Spleen (tissue), 11 donors: Measurements from ENCODE around the gene NHLH1. TPM values are rescaled to one million over a fixed set of nuclear protein-coding genes. Genes with fewer than 3 reads are reported as not detected.

Experiments used
- DNase-seq: peaks from one replicate; pipeline ENCODE4 v3.0.0-alpha.2; 2020
- H3K27ac ChIP-seq, 8 donors: fragments of 200-600 bp; sonication (generic) in 7 of 8; 1 replicate in 4 of 8; 2 replicates in 4 of 8; pipeline versions ENCODE4 v1.5.0 to v1.8.0; 2016 to 2021; ENCODE audit warnings: inconsistent platforms in 4 of 8, mild to moderate bottlenecking in 4 of 8, moderate library complexity in 1 of 8
- H3K27me3 ChIP-seq, 7 donors: fragments of 200-600 bp; sonication (generic) in 6 of 7; replicated peaks in 1 of 7; 1 replicate in 4 of 7; 2 replicates in 3 of 7; pipeline versions ENCODE4 v1.5.0 to v1.8.0; 2016 to 2021; ENCODE audit warnings: inconsistent platforms in 3 of 7, mild to moderate bottlenecking in 1 of 7
- H3K36me3 ChIP-seq, 6 donors: fragments of 200-600 bp; sonication (generic) in 5 of 6; 1 replicate in 4 of 6; 2 replicates in 2 of 6; pipeline versions ENCODE4 v1.5.0 to v1.8.0; 2016 to 2021; ENCODE audit warnings: inconsistent platforms in 2 of 6
- H3K4me1 ChIP-seq, 6 donors: fragments of 200-600 bp; sonication (generic) in 5 of 6; 1 replicate in 3 of 6; 2 replicates in 3 of 6; pipeline versions ENCODE4 v1.5.0 to v1.8.0; 2016 to 2021; ENCODE audit warnings: inconsistent platforms in 3 of 6
- H3K4me3 ChIP-seq, 8 donors: fragments of 200-600 bp; sonication (generic) in 7 of 8; 1 replicate in 4 of 8; 2 replicates in 4 of 8; pipeline versions ENCODE4 v1.5.0 to v1.8.0; 2016 to 2021; ENCODE audit warnings: inconsistent platforms in 4 of 8, mild to moderate bottlenecking in 4 of 8, moderate library complexity in 2 of 8
- H3K9me3 ChIP-seq, 8 donors: fragments of 200-600 bp; sonication (generic) in 7 of 8; 1 replicate in 4 of 8; 2 replicates in 4 of 8; pipeline versions ENCODE4 v1.5.0 to v1.8.0; 2016 to 2021; ENCODE audit warnings: inconsistent platforms in 4 of 8
- POLR2A ChIP-seq, 3 donors: fragments of 450-650 bp; IDR thresholded peaks; one replicate each; pipeline ENCODE4 v1.5.1; 2017; ENCODE audit warnings: antibody characterized with exemption in 3 of 3, mild to moderate bottlenecking in 1 of 3
- POLR2AphosphoS5 ChIP-seq, 3 donors: sonication (generic); formaldehyde crosslinking; IDR thresholded peaks; one replicate each; pipeline ENCODE4 v1.5.1; 2017; ENCODE audit warnings: antibody characterized with exemption in 3 of 3
- WGBS, 5 donors: extraction: QIAGEN DNeasy Blood & Tissue Kit in 3 of 5; methylation state at CpG; one replicate each; pipeline versions ENCODE4 v1.1.5 to v1.1.7; 2013 to 2018; 5-methylcytosine and 5-hydroxymethylcytosine counted together
- intact Hi-C: fragments of 100-400 bp; cut with DNase I; formaldehyde crosslinking; loops from one replicate; pipeline ENCODE4 v1.15.0; 2023; ENCODE audit warnings: low total_unique reads
- polyA plus RNA-seq, 3 donors: library from polyadenylated mRNA; stranded (reverse); fragments of 200-250 nt; gene quantifications; one replicate each; pipeline ENCODE4 v1.2.1, GENCODE V29; 2013
- total RNA-seq, 7 donors: library from RNA; depleted of rRNA in 3 of 7; stranded (reverse); fragments of >200 nt in 3 of 7; fragmentation: NEBNext Ultra II Directional in 4 of 7; extraction: Animal tissue kit (Norgen Biotek cat#: 25700) in 4 of 7; gene quantifications; one replicate each; pipeline versions ENCODE4 v1.1.0 to v1.2.1, GENCODE V29; 2016 to 2021
- TF ChIP-seq, protein P1 (sequence below), 11 experiments: fragments of 200-600 bp in 7 of 11; fragments of 450-650 bp in 4 of 11; sonication (generic) in 4 of 11; IDR thresholded peaks in 8 of 11; conservative IDR thresholded peaks in 3 of 11; 1 replicate in 7 of 11; 2 replicates in 4 of 11; pipeline versions ENCODE4 v1.4.0 to v1.8.0; 2016 to 2021; ENCODE audit warnings: antibody characterized with exemption in 11 of 11, inconsistent platforms in 4 of 11, mild to moderate bottlenecking in 1 of 11
- donor health status: healthy with polysubstance abuse.
- donor health status: DM: no; HTN: no; CAD: no; lungs with moderate emphysema.
- donor health status: DM: no; HTN: no; CAD: no.
- donor health status: Bipolar disorder and iron deficiency.
- donor health status: healthy.
- donor health status: DM: no; HTN: no; CAD: no.
- donor health status: DM: yes; HTN: yes; CAD: no.

Gene NHLH1
- total and polyA plus RNA-seq, 10 donors = 0.08 to 0.56 (median 0.23) TPM; not detected in 1

DNA sequence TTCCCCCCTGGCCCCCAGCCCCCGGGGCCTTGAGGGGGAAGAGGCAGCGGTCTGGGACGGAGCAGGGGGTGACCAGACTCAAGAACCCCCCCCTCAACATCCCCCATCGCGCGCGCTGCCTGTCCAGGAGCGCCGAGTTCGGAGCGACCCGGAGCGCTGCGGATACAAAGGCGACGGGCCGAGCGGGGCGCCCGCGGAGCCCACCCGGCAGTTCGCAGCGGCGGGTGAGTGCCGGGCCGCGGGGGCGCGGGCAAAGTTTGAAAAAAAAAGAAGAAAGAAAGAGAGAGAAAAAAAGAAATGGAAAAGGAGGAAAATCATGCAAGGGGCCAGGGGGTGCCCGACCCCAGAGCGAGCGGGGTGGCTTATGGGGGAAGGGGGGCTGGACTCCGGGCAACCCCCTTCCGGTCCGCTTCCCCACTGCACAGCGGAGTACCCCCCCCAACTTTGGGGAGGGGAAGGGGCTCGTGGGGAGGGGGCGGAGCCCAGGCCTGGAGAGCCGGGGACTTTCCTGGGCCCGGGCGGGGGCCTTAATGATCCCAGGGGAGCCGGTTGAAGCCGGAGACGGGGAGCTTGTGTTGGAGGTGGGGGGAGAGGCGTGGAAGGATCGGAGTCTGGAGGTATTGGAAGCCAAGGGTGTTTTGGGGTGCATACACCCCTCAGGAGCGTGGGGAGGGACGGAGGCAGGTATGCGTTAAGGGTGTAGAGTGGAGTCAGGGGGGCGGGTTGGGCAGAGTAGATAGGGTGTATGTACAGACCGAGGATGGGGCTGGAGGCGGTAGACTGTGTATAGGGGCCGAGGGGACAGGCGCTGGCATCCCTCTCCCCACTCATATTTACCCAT is 34.0 kb downstream of the NHLH1 start:
- intact Hi-C loops = no loop called here
- Histone ChIP-seq H3K4me1 (peaks cover 0 to 32% (median 22%) of the 10 kb centered on the region in 6 donors), H3K27me3 (peaks cover 0 to 33% (median 14%) of the 10 kb centered on the region in 7 donors), H3K4me3 (peak overlapping the region; percentile 46 to 78 (median 53)), H3K27ac (peak overlapping the region in 5 of 8 donors; percentile 22 to 59 (median 37)), H3K9me3 (no peaks in the 10 kb centered on the region), H3K36me3 (no peaks in the 10 kb centered on the region)
- WGBS, 5 donors = 6 to 9% (median 7%) methylated on average over 46 to 55 of the region's 55 CpGs
- TF ChIP-seq POLR2AphosphoS5 (IDR thresholded peaks at IDR 0.05) = no peak
- no peak for TF ChIP-seq POLR2A (IDR thresholded peaks at IDR 0.05)
- TF ChIP-seq, protein P1, sequence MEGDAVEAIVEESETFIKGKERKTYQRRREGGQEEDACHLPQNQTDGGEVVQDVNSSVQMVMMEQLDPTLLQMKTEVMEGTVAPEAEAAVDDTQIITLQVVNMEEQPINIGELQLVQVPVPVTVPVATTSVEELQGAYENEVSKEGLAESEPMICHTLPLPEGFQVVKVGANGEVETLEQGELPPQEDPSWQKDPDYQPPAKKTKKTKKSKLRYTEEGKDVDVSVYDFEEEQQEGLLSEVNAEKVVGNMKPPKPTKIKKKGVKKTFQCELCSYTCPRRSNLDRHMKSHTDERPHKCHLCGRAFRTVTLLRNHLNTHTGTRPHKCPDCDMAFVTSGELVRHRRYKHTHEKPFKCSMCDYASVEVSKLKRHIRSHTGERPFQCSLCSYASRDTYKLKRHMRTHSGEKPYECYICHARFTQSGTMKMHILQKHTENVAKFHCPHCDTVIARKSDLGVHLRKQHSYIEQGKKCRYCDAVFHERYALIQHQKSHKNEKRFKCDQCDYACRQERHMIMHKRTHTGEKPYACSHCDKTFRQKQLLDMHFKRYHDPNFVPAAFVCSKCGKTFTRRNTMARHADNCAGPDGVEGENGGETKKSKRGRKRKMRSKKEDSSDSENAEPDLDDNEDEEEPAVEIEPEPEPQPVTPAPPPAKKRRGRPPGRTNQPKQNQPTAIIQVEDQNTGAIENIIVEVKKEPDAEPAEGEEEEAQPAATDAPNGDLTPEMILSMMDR (IDR thresholded peaks at IDR 0.05 in 8 of 11, conservative IDR thresholded peaks at IDR 0.05 in 3 of 11) = no peak
- DNase-seq = no peak

DNA sequence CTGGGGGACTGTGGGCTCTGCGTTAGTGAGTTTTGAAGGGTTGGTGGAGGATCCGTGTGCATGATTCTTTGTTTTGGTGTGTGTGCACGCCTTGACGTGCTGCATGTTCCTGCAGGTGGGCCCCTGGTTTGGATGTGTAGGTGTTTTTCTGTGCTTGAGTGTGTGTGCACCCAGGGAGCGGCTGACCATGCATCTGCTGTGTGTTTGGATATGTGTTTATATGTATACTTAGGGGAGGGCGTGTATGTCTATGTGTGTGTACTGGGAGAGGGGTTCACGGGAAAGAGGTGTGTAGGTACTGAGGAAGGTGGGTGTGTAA is 34.6 kb downstream of the NHLH1 start:
- no peaks in the 10 kb centered on the region for H3K36me3 ChIP-seq
- H3K9me3 ChIP-seq = no peaks in the 10 kb centered on the region
- DNase-seq = no peak
- H3K27ac ChIP-seq = no peak overlapping the region
- 71 to 76% (median 73%) methylated on average over 7 of the region's 7 CpGs for WGBS, 5 donors
- H3K4me1 ChIP-seq = peaks cover 0 to 32% (median 22%) of the 10 kb centered on the region in 6 donors
- H3K4me3 ChIP-seq = peak overlapping the region in 6 of 8 donors; percentile 46 to 78 (median 54)
- TF ChIP-seq, protein P1 (IDR thresholded peaks at IDR 0.05 in 8 of 11, conservative IDR thresholded peaks at IDR 0.05 in 3 of 11) = no peak
- TF ChIP-seq POLR2A (IDR thresholded peaks at IDR 0.05) (no peak), POLR2AphosphoS5 (IDR thresholded peaks at IDR 0.05) (no peak)
- peaks cover 0 to 33% (median 14%) of the 10 kb centered on the region in 7 donors for H3K27me3 ChIP-seq
- intact Hi-C loops = no loop called here

DNA sequence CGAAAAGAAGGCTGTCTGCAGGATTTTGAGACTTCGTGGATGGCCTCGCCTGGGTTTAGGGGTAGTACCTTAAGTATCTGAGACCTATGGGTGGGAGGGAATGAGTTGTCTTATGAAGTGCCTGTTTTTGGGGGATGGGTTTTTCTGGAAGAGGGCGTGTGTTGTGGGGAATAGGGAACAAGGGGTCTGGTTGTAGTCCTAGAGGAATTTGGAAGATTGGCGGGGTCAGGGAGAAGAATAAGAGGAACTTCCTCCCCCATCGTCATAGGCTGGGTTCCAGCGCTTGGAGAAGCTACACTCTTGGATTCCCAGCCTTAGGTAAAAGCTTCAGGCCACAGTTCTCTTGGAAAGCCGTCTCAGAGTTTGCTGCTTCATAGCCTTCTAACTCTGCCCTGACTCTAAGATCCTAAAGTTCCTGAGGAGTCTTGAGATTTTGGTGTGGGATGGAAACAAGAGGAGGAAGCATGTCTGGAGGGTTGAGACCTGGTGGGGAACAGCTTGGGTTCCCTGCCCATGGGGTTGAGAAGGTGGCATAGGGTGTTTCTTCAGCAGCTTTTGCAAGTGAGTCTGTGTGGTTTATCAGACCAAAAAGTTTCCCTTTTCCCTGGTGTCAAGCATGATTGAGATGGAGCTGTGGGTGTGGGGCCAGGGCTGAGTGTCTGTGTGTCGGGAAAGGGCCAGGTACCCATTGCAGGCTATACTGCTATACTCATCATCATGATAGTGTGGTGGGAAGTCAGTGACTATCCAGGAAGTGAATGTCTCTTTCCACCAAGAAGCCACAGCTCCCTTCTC is 35.3 kb downstream of the NHLH1 start:
- 68 to 78% (median 74%) methylated on average over 9 of the region's 9 CpGs for WGBS, 5 donors
- TF ChIP-seq, protein P1 (IDR thresholded peaks at IDR 0.05 in 8 of 11, conservative IDR thresholded peaks at IDR 0.05 in 3 of 11) = no peak
- TF ChIP-seq POLR2A (IDR thresholded peaks at IDR 0.05) (no peak), POLR2AphosphoS5 (IDR thresholded peaks at IDR 0.05) (no peak)
- intact Hi-C loops = no loop called here
- H3K4me3 ChIP-seq = peak overlapping the region in 1 of 8 donors; percentile 78
- H3K27ac ChIP-seq = no peak overlapping the region
- no peaks in the 10 kb centered on the region for H3K9me3 ChIP-seq
- no peaks in the 10 kb centered on the region for H3K36me3 ChIP-seq
- peaks cover 0 to 33% (median 14%) of the 10 kb centered on the region in 7 donors for H3K27me3 ChIP-seq
- no peak for DNase-seq
- peaks cover 0 to 32% (median 22%) of the 10 kb centered on the region in 6 donors for H3K4me1 ChIP-seq

DNA sequence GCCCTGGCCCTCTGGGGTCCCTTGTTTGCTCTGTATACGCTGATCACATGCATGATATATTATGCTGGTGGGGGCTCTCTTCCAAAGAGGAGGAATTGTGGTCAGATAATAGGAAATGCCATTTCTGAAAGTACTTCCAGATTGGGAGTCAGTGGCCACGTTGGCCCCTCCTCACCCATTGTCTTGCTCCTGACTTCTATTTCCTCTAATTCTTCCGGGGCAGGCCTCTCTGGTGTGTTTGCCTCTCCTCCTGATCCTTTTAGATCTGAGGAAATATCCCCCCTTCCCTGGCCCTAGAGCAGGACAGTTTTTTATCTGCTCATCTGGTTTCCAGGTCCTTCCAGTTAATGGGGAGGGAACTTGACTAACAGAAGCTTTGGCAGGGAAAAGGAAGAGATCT is 36.4 kb downstream of the NHLH1 start:
- DNase-seq = no peak
- peaks cover 0 to 32% (median 22%) of the 10 kb centered on the region in 6 donors for H3K4me1 ChIP-seq
- no peak overlapping the region for H3K27ac ChIP-seq
- H3K4me3 ChIP-seq = no peak overlapping the region
- no peaks in the 10 kb centered on the region for H3K36me3 ChIP-seq
- H3K27me3 ChIP-seq = peaks cover 0 to 33% (median 14%) of the 10 kb centered on the region in 7 donors
- TF ChIP-seq POLR2AphosphoS5 (IDR thresholded peaks at IDR 0.05) = no peak
- TF ChIP-seq, protein P1 (IDR thresholded peaks at IDR 0.05 in 8 of 11, conservative IDR thresholded peaks at IDR 0.05 in 3 of 11) = no peak
- no peak for TF ChIP-seq POLR2A (IDR thresholded peaks at IDR 0.05)
- H3K9me3 ChIP-seq = no peaks in the 10 kb centered on the region
- WGBS, 5 donors = 42 to 57% (median 47%) methylated on average over 3 of the region's 3 CpGs
- intact Hi-C loops = no loop called here
